HL-60 (cell line): ENCODE data around the gene SCUBE1.

Experiments used
- DNase-seq, 2 experiments: peaks; one replicate each; pipeline ENCODE4 v3.0.0-alpha.2; 2010 to 2020; ENCODE audit warnings: low read depth in 1 of 2, low spot score in 1 of 2
- H3K27ac ChIP-seq: fragments of 250-450 bp; sonication (Bioruptor Pico); replicated peaks from 2 replicates; pipeline ENCODE4 v1.5.1; 2020; ENCODE audit warnings: mild to moderate bottlenecking, moderate library complexity
- H3K27me3 ChIP-seq: fragments of 250-450 bp; sonication (Bioruptor Pico); 2 replicates; pipeline ENCODE4 v1.5.1; 2021; ENCODE audit warnings: mild to moderate bottlenecking, moderate library complexity; ENCODE audit not compliant: insufficient read depth, poor library complexity, severe bottlenecking
- H3K4me3 ChIP-seq: replicated peaks from 2 replicates; pipeline ENCODE4 v1.5.1; 2011; ENCODE audit warnings: mild to moderate bottlenecking, control low read depth, low read length; ENCODE audit not compliant: insufficient read depth
- GABPA ChIP-seq: IDR thresholded peaks from 2 replicates; pipeline ENCODE4 v1.6.1; 2012; ENCODE audit warnings: low read depth
- POLR2AphosphoS5 ChIP-seq: IDR thresholded peaks from 2 replicates; pipeline ENCODE4 v1.6.1; 2012; ENCODE audit warnings: low read depth
- SPI1 ChIP-seq: IDR thresholded peaks from 2 replicates; pipeline ENCODE4 v1.6.1; 2012; ENCODE audit warnings: low read depth, mild to moderate bottlenecking, borderline replicate concordance
- TF ChIP-seq, protein P1 (sequence below): IDR thresholded peaks from 2 replicates; pipeline ENCODE4 v1.6.1; 2012; ENCODE audit warnings: low read depth; ENCODE audit not compliant: insufficient replicate concordance
- TF ChIP-seq, protein P2 (sequence below): IDR thresholded peaks from one replicate; pipeline ENCODE4 v1.5.1; 2011; ENCODE audit warnings: low read length, control low read depth, inconsistent platforms; ENCODE audit not compliant: insufficient read depth

Gene SCUBE1

DNA sequence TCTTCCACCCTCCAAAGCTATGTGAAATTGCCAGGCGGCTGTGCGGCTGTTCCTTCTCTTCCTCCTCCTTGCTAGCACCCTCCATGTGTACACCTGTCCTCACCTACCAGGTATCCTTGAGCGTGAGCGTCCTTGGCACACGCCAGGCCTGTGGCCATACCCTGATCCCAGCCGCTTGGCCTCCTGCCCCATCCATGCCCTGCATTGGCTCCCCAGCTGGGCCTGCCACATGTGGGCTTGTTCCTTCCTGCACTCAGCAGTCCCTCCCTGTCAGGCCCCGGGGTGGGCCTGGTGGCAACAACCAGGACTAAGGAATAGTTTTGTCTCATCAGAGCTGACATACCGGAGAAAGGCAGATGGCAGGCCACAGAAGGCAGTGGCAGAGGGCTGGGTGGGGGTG, 40.0 kb downstream of the SCUBE1 start:
- no peak overlapping the region for H3K4me3 ChIP-seq
- no peak overlapping the region for H3K27ac ChIP-seq
- no peaks in the 10 kb centered on the region for H3K27me3 ChIP-seq
- TF ChIP-seq GABPA (no peak), SPI1 (no peak), POLR2AphosphoS5 (no peak)
- TF ChIP-seq, protein P1, sequence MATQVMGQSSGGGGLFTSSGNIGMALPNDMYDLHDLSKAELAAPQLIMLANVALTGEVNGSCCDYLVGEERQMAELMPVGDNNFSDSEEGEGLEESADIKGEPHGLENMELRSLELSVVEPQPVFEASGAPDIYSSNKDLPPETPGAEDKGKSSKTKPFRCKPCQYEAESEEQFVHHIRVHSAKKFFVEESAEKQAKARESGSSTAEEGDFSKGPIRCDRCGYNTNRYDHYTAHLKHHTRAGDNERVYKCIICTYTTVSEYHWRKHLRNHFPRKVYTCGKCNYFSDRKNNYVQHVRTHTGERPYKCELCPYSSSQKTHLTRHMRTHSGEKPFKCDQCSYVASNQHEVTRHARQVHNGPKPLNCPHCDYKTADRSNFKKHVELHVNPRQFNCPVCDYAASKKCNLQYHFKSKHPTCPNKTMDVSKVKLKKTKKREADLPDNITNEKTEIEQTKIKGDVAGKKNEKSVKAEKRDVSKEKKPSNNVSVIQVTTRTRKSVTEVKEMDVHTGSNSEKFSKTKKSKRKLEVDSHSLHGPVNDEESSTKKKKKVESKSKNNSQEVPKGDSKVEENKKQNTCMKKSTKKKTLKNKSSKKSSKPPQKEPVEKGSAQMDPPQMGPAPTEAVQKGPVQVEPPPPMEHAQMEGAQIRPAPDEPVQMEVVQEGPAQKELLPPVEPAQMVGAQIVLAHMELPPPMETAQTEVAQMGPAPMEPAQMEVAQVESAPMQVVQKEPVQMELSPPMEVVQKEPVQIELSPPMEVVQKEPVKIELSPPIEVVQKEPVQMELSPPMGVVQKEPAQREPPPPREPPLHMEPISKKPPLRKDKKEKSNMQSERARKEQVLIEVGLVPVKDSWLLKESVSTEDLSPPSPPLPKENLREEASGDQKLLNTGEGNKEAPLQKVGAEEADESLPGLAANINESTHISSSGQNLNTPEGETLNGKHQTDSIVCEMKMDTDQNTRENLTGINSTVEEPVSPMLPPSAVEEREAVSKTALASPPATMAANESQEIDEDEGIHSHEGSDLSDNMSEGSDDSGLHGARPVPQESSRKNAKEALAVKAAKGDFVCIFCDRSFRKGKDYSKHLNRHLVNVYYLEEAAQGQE = no peak
- TF ChIP-seq, protein P2, sequence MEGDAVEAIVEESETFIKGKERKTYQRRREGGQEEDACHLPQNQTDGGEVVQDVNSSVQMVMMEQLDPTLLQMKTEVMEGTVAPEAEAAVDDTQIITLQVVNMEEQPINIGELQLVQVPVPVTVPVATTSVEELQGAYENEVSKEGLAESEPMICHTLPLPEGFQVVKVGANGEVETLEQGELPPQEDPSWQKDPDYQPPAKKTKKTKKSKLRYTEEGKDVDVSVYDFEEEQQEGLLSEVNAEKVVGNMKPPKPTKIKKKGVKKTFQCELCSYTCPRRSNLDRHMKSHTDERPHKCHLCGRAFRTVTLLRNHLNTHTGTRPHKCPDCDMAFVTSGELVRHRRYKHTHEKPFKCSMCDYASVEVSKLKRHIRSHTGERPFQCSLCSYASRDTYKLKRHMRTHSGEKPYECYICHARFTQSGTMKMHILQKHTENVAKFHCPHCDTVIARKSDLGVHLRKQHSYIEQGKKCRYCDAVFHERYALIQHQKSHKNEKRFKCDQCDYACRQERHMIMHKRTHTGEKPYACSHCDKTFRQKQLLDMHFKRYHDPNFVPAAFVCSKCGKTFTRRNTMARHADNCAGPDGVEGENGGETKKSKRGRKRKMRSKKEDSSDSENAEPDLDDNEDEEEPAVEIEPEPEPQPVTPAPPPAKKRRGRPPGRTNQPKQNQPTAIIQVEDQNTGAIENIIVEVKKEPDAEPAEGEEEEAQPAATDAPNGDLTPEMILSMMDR = no peak
- no peak for DNase-seq

DNA sequence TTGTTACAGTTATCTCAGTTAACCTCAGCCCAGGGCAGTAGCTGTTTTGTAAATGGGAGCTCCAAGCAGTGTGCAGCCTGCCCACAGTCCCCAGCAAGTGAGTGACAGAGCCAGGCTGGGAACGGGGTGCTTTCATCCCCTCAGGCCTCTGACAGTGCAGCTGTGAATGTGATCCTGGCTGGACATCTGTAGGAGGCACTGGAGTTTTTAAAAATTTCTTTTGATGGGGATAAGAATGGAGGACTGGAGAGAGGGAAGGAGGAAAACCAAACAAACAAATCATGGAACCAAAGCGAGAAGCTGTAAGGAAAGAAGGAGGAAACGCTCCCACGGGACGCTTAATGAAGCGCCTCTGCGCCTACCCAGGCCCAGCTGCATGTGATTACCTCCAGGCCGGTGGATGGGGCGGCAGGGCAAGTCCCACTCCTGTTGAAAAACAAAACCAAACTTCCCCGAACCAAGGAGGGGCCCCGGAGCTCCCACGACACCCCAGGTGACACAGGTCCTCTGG, 40.6 kb downstream of the SCUBE1 start:
- DNase-seq = no peak
- H3K27ac ChIP-seq = no peak overlapping the region
- H3K27me3 ChIP-seq = no peaks in the 10 kb centered on the region
- TF ChIP-seq GABPA = no peak
- TF ChIP-seq, protein P1 = no peak
- no peak for TF ChIP-seq SPI1
- TF ChIP-seq, protein P2 = no peak
- TF ChIP-seq POLR2AphosphoS5 = no peak
- H3K4me3 ChIP-seq = no peak overlapping the region

DNA sequence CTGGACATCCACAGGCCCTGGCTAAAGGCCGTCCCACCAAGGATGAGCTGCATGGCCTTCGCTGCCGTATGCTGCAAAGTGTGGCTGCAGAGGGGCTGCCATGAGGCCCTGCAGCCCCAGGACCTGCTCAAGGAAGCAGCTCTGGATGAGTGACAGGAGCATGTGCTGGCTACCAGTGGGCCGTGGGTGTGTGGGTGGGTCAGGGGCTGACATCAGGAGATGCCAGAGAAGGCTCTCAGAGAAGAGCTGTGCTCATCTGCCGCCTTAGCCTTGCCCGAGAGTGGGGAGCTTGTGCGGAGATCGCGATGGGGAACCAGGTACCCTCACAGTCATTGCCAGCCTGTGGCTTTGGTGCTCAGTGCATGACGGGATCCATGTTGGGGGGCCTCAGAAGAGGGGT, 41.3 kb downstream of the SCUBE1 start:
- DNase-seq = no peak
- TF ChIP-seq, protein P1 = no peak
- TF ChIP-seq, protein P2 = no peak
- TF ChIP-seq POLR2AphosphoS5 (no peak), SPI1 (no peak), GABPA (no peak)
- Histone ChIP-seq H3K4me3 (no peak overlapping the region), H3K27me3 (no peaks in the 10 kb centered on the region), H3K27ac (no peak overlapping the region)
